IMR-90 (cell line): ENCODE results near the gene FAM217A.

Source experiments
- CHD1 ChIP-seq: IDR thresholded peaks from 2 replicates; pipeline ENCODE4 v1.6.1; 2012; ENCODE audit warnings: low read depth, low read length, improper control_type of control experiment
- CTCF ChIP-seq: conservative IDR thresholded peaks from 2 replicates; pipeline ENCODE4 v1.5.1; 2012; ENCODE audit warnings: mild to moderate bottlenecking, low read depth, low read length, improper control_type of control experiment
- ELK1 ChIP-seq: fragments of 150-350 bp; IDR thresholded peaks from 2 replicates; pipeline ENCODE4 v1.6.1; 2016; ENCODE audit warnings: low read depth, mild to moderate bottlenecking, low read length, moderate library complexity, borderline replicate concordance
- FOS ChIP-seq: fragments of 150-350 bp; IDR thresholded peaks from 2 replicates; pipeline ENCODE4 v1.6.1; 2016; ENCODE audit warnings: low read depth, low read length
- MAFK ChIP-seq: IDR thresholded peaks from 2 replicates; pipeline ENCODE4 v1.6.1; 2012; ENCODE audit warnings: low read depth, low read length, improper control_type of control experiment
- MAZ ChIP-seq: IDR thresholded peaks from 2 replicates; pipeline ENCODE4 v1.6.1; 2012; ENCODE audit warnings: low read depth, mild to moderate bottlenecking, low read length, improper control_type of control experiment, moderate library complexity, borderline replicate concordance
- MXI1 ChIP-seq: IDR thresholded peaks from 2 replicates; pipeline ENCODE4 v1.6.1; 2012; ENCODE audit warnings: low read depth, mild to moderate bottlenecking, low read length, moderate library complexity, borderline replicate concordance
- NFE2L2 ChIP-seq: fragments of 150-350 bp; IDR thresholded peaks from 2 replicates; pipeline ENCODE4 v1.6.1; 2016; ENCODE audit warnings: low read depth, mild to moderate bottlenecking, low read length
- POLR2A ChIP-seq: IDR thresholded peaks from 2 replicates; pipeline ENCODE4 v1.6.1; 2012; ENCODE audit warnings: mild to moderate bottlenecking, low read depth, low read length
- RCOR1 ChIP-seq: IDR thresholded peaks from 2 replicates; pipeline ENCODE4 v1.6.1; 2012; ENCODE audit warnings: mild to moderate bottlenecking, low read length, improper control_type of control experiment; ENCODE audit not compliant: insufficient replicate concordance
- RFX5 ChIP-seq: IDR thresholded peaks from 2 replicates; pipeline ENCODE4 v1.8.0; 2012; ENCODE audit warnings: low read depth, mild to moderate bottlenecking, low read length, moderate library complexity
- SMC3 ChIP-seq: fragments of 150-350 bp; IDR thresholded peaks from 2 replicates; pipeline ENCODE4 v1.6.1; 2016; ENCODE audit warnings: low read depth, mild to moderate bottlenecking, antibody characterized with exemption, low read length, moderate library complexity
- USF2 ChIP-seq: fragments of 150-350 bp; IDR thresholded peaks from 2 replicates; pipeline ENCODE4 v1.6.1; 2017; ENCODE audit warnings: mild to moderate bottlenecking, antibody characterized with exemption, low read length, low read depth

GRCh38 chr6:4057036-4057435, 21.9 kb downstream of the FAM217A start:
- no peak for TF ChIP-seq CTCF
- TF ChIP-seq POLR2A = no peak
- no peak for TF ChIP-seq RFX5
- no peak for TF ChIP-seq MAFK
- no peak for TF ChIP-seq ELK1
- no peak for TF ChIP-seq USF2
- TF ChIP-seq SMC3 = no peak
- no peak for TF ChIP-seq FOS
- TF ChIP-seq MAZ = no peak
- TF ChIP-seq CHD1 = no peak
- TF ChIP-seq MXI1 = no peak
- no peak for TF ChIP-seq NFE2L2
- TF ChIP-seq RCOR1 = no peak
